ENCODE data around the gene RFX7. TPM values are rescaled to one million over a fixed set of nuclear protein-coding genes. Genes with fewer than 3 reads are reported as not detected.

The RFX7 gene
- total RNA-seq, 2 experiments from 2014 or later: 29.4 to 30.5 TPM

DNA sequence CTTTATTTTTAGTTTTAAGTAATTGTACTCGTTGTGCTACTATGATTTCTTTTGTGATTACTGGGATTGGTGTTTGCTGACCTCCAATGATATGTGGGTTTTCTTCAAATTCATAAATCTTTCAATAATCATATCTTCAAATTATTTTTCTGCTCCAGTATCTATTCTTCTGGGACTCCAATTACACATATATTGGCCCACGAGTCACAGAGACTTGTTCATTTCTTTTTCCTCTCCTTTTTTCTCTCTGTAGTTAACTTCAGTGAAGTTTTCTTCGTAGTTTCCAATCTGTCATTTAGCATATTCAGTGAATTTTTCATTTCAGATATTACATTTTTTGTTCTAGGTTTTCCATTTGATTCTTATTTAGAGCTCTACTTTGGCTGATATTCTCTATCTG, 21.4 kb downstream of the RFX7 start:
- Mint-ChIP-seq H3K27ac (no peak overlapping the region), H3K27me3 (no peaks in the 10 kb centered on the region), H3K4me3 (no peak overlapping the region), H3K4me1 (ENCODE audit: low read depth) (peaks cover 13% of the 10 kb centered on the region), H3K9me3 (peaks cover 30% of the 10 kb centered on the region), H3K36me3 (ENCODE audit: low read depth) (peaks cover 50% of the 10 kb centered on the region)
- POLR2A ChIA-PET: no interaction called here
- TF ChIP-seq, protein P1, sequence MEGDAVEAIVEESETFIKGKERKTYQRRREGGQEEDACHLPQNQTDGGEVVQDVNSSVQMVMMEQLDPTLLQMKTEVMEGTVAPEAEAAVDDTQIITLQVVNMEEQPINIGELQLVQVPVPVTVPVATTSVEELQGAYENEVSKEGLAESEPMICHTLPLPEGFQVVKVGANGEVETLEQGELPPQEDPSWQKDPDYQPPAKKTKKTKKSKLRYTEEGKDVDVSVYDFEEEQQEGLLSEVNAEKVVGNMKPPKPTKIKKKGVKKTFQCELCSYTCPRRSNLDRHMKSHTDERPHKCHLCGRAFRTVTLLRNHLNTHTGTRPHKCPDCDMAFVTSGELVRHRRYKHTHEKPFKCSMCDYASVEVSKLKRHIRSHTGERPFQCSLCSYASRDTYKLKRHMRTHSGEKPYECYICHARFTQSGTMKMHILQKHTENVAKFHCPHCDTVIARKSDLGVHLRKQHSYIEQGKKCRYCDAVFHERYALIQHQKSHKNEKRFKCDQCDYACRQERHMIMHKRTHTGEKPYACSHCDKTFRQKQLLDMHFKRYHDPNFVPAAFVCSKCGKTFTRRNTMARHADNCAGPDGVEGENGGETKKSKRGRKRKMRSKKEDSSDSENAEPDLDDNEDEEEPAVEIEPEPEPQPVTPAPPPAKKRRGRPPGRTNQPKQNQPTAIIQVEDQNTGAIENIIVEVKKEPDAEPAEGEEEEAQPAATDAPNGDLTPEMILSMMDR (IDR thresholded peaks at IDR 0.05): no peak
- CTCF ChIA-PET: no interaction called here
- intact Hi-C loops (cut with micrococcal nuclease): no loop called here
- ATAC-seq (no peak), DNase-seq (no peak)

- Mint-ChIP-seq H3K4me3 (no peak overlapping the region), H3K27me3 (no peaks in the 10 kb centered on the region), H3K27ac (no peak overlapping the region), H3K4me1 (ENCODE audit: low read depth) (peaks cover 11% of the 10 kb centered on the region), H3K9me3 (peaks cover 24% of the 10 kb centered on the region), H3K36me3 (ENCODE audit: low read depth) (peaks cover 41% of the 10 kb centered on the region)
- ATAC-seq (no peak), DNase-seq (no peak)
- TF ChIP-seq, protein P1 (IDR thresholded peaks at IDR 0.05): no peak
- intact Hi-C loops (cut with micrococcal nuclease): no loop called here
- ChIA-PET CTCF (interaction anchor here (1.0 kb wide), 1 partner anchor 17 kb away, joined by 4 read pairs; no protein-coding TSS in a partner anchor), POLR2A (interaction anchor here (0.6 kb wide), 1 partner anchor 20 kb away, joined by 5 read pairs; no protein-coding TSS in a partner anchor)
Measured at GRCh38 chr15:56217341-56217740, 26.3 kb downstream of the RFX7 start.

DNA sequence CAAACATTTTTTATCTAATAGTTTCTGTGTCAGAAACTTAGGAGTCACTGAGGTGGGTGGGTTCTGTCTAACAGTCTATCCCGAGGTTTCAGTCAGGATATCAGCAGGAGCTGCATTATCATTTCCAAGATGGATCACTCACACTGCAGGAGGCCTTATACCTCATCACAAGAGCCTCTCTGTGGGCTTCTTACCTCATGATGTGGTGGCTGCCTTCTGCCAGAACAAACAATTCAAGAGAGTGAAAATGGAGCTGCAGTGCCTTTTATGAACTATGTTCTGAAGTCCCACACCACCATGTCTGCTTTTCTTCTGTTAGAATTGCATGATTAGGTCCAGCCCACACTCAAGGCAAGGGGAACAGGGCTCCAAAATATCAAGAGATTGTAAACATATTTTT, 27.9 kb downstream of the RFX7 start:
- H3K4me1 Mint-ChIP-seq (ENCODE audit: low read depth): peaks cover 18% of the 10 kb centered on the region
- no peak overlapping the region for H3K27ac Mint-ChIP-seq
- ChIA-PET CTCF (no interaction called here), POLR2A (no interaction called here)
- no peak for ATAC-seq
- no peaks in the 10 kb centered on the region for H3K27me3 Mint-ChIP-seq
- H3K4me3 Mint-ChIP-seq: no peak overlapping the region
- TF ChIP-seq, protein P1 (IDR thresholded peaks at IDR 0.05): no peak
- peaks cover 49% of the 10 kb centered on the region for H3K36me3 Mint-ChIP-seq (ENCODE audit: low read depth)
- no peak for DNase-seq
- intact Hi-C loops (cut with micrococcal nuclease): no loop called here
- peaks cover 30% of the 10 kb centered on the region for H3K9me3 Mint-ChIP-seq

DNA sequence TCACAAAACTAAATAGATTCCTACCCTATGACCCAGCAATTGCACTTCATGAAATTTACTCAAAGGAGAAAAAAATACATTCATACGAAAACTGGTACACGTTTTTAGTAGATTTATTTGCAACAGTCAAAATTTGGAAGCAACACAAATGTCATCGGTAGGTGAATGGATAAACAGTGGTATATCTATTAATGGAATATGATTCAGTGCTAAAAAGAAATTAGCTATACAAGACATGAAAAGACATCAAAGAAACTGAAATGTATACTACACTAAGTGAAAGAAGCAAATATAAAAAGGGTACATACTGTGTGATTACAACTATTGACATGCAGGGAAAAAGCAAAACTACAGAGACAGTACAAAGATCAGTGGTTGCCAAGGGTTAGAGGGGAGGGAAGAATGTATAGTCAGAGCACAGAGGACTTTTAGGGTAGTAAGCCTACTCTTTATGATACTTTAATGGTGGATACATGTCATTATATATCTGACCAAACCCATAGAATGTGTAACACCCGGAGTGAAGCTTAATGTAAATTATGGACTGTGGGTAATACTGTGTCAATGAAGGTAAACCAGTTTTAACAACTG, 31.6 kb downstream of the RFX7 start:
- peaks cover 43% of the 10 kb centered on the region for H3K36me3 Mint-ChIP-seq (ENCODE audit: low read depth)
- no peak overlapping the region for H3K27ac Mint-ChIP-seq
- ATAC-seq: no peak
- H3K4me3 Mint-ChIP-seq: no peak overlapping the region
- intact Hi-C loops (cut with micrococcal nuclease): no loop called here
- no peaks in the 10 kb centered on the region for H3K27me3 Mint-ChIP-seq
- DNase-seq: no peak
- TF ChIP-seq, protein P1 (IDR thresholded peaks at IDR 0.05): no peak
- POLR2A ChIA-PET: no interaction called here
- peaks cover 21% of the 10 kb centered on the region for H3K9me3 Mint-ChIP-seq
- CTCF ChIA-PET: interaction anchor here (1.1 to 1.5 kb wide), 2 partner anchors 12 to 34 kb away, joined by 3 to 5 read pairs; no protein-coding TSS in a partner anchor
- H3K4me1 Mint-ChIP-seq (ENCODE audit: low read depth): peaks cover 39% of the 10 kb centered on the region

DNA sequence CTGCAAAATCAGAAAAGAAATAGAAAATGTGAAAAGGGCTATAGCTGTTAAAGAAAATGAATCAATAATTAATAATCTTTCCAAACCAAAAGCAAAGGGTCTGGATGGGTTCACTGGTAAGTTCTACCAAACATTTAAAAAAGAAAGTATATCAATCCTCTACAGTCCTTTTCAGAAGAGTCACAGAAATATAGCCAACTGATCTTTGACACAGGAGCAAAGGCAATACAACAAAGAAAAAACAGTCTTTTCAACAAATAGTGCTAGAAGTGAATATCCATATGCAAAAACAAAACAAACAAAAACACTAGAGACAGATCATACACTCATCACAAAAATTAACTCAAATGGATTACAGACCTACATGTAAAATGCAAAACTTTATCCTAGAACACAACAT, 32.6 kb downstream of the RFX7 start:
- TF ChIP-seq, protein P1 (IDR thresholded peaks at IDR 0.05): no peak
- Mint-ChIP-seq H3K36me3 (ENCODE audit: low read depth) (peaks cover 47% of the 10 kb centered on the region), H3K9me3 (peaks cover 21% of the 10 kb centered on the region), H3K4me1 (ENCODE audit: low read depth) (peaks cover 48% of the 10 kb centered on the region), H3K27me3 (no peaks in the 10 kb centered on the region), H3K27ac (no peak overlapping the region), H3K4me3 (no peak overlapping the region)
- ATAC-seq: no peak
- intact Hi-C loops (cut with micrococcal nuclease): no loop called here
- ChIA-PET CTCF (interaction anchor here (1.1 kb wide), 1 partner anchor 35 kb away, joined by 3 read pairs; no protein-coding TSS in a partner anchor), POLR2A (no interaction called here)
- no peak for DNase-seq

All from activated CD8-positive, alpha-beta T cell treated with anti-CD3 and anti-CD28 coated beads for 36 hours (primary cell).